GM23338 (cell line): ENCODE results near the gene ATP6V0E2. TPM values are rescaled to one million over a fixed set of nuclear protein-coding genes. Genes with fewer than 3 reads are reported as not detected.

Experiments used
- ATAC-seq: fragments of 200-7000 bp; cut with Tn5 transposase; 3 replicates; pipeline ENCODE4 v1.9.1; 2020
- DNase-seq: peaks from one replicate; pipeline ENCODE4 v3.0.0-alpha.2; 2015; ENCODE audit warnings: low spot score
- H2AFZ ChIP-seq: fragments of 200-600 bp; sonication (generic); 2 replicates; pipeline ENCODE4 v1.8.0; 2016; ENCODE audit warnings: antibody characterized with exemption, mild to moderate bottlenecking, moderate library complexity
- H3F3A ChIP-seq: fragments of 200-600 bp; sonication (generic); replicated peaks from 2 replicates; pipeline ENCODE4 v1.8.0; 2017; ENCODE audit warnings: antibody characterized with exemption, mixed run types, low read depth
- H3K27ac ChIP-seq: fragments of 200-600 bp; sonication (generic); 2 replicates; pipeline ENCODE4 v1.6.1; 2016; ENCODE audit warnings: low read depth
- H3K27me3 ChIP-seq: fragments of 200-600 bp; sonication (generic); 2 replicates; pipeline ENCODE4 v1.8.0; 2016; ENCODE audit warnings: mild to moderate bottlenecking, mixed run types, moderate library complexity; ENCODE audit not compliant: insufficient read depth
- H3K36me3 ChIP-seq: fragments of 200-600 bp; sonication (generic); 2 replicates; pipeline ENCODE4 v1.8.0; 2016; ENCODE audit warnings: mild to moderate bottlenecking; ENCODE audit not compliant: insufficient read depth
- H3K4me1 ChIP-seq: fragments of 200-600 bp; sonication (generic); 2 replicates; pipeline ENCODE4 v1.8.0; 2016; ENCODE audit warnings: mild to moderate bottlenecking, moderate library complexity; ENCODE audit not compliant: insufficient read depth
- H3K4me2 ChIP-seq: fragments of 200-600 bp; sonication (generic); 2 replicates; pipeline ENCODE4 v1.7.1; 2017; ENCODE audit warnings: mixed run types
- H3K4me3 ChIP-seq: fragments of 200-600 bp; sonication (generic); 2 replicates; pipeline ENCODE4 v1.6.1; 2016; ENCODE audit warnings: mixed run types
- H3K79me2 ChIP-seq: fragments of 200-600 bp; sonication (generic); replicated peaks from 2 replicates; pipeline ENCODE4 v1.8.0; 2017; ENCODE audit warnings: mild to moderate bottlenecking; ENCODE audit not compliant: insufficient read depth
- H3K9me2 ChIP-seq: fragments of 200-600 bp; sonication (generic); 2 replicates; pipeline ENCODE4 v1.8.0; 2017; ENCODE audit not compliant: insufficient read depth
- H4K20me1 ChIP-seq: fragments of 200-600 bp; sonication (generic); replicated peaks from 2 replicates; pipeline ENCODE4 v1.8.0; 2017; ENCODE audit warnings: mild to moderate bottlenecking; ENCODE audit not compliant: insufficient read depth
- H3K27ac Mint-ChIP-seq: 2 replicates; pipeline ENCODE4 v1.8.0; 2020; ENCODE audit warnings: inconsistent platforms, mild to moderate bottlenecking, moderate library complexity, mixed read lengths
- H3K27me3 Mint-ChIP-seq: 3 replicates; pipeline ENCODE4 v1.8.0; 2022; ENCODE audit warnings: low read depth, mild to moderate bottlenecking, moderate library complexity, mixed read lengths, inconsistent platforms; ENCODE audit not compliant: insufficient read depth, poor library complexity
- H3K36me3 Mint-ChIP-seq: 3 replicates; pipeline ENCODE4 v1.8.0; 2021; ENCODE audit warnings: low read depth, mild to moderate bottlenecking, inconsistent platforms, moderate library complexity, mixed read lengths
- H3K4me1 Mint-ChIP-seq: 3 replicates; pipeline ENCODE4 v1.8.0; 2020; ENCODE audit warnings: mild to moderate bottlenecking, inconsistent platforms, mixed read lengths
- H3K4me3 Mint-ChIP-seq: 3 replicates; pipeline ENCODE4 v1.8.0; 2021; ENCODE audit warnings: moderate library complexity, mild to moderate bottlenecking, inconsistent platforms, mixed read lengths
- H3K9me3 Mint-ChIP-seq: 3 replicates; pipeline ENCODE4 v1.8.0; 2020; ENCODE audit warnings: moderate library complexity, mild to moderate bottlenecking, inconsistent platforms, mixed read lengths
- CREB1 ChIP-seq: fragments of 250-450 bp; sonication (Bioruptor Pico); IDR thresholded peaks from 2 replicates; pipeline ENCODE4 v1.5.0; 2020; ENCODE audit warnings: low read depth, mild to moderate bottlenecking, moderate library complexity
- EZH2 ChIP-seq: fragments of 200-600 bp; sonication (generic); IDR thresholded peaks from one replicate; pipeline ENCODE4 v1.8.0; 2017; ENCODE audit warnings: antibody characterized with exemption, mild to moderate bottlenecking, low read depth; ENCODE audit not compliant: unreplicated experiment
- EZH2phosphoT487 ChIP-seq: fragments of 200-600 bp; sonication (generic); IDR thresholded peaks from one replicate; pipeline ENCODE4 v1.8.1; 2018; ENCODE audit warnings: antibody characterized with exemption; ENCODE audit not compliant: unreplicated experiment
- JUNB ChIP-seq: IDR thresholded peaks from one replicate; pipeline ENCODE4 v1.6.1; 2016; ENCODE audit warnings: antibody characterized with exemption; ENCODE audit not compliant: unreplicated experiment
- NANOG ChIP-seq: IDR thresholded peaks from 2 replicates; pipeline ENCODE4 v1.6.1; 2016; ENCODE audit warnings: antibody characterized with exemption, borderline replicate concordance
- POLR2AphosphoS5 ChIP-seq: IDR thresholded peaks from 2 replicates; pipeline ENCODE4 v1.6.1; 2016; ENCODE audit warnings: antibody characterized with exemption, low read depth
- STAT1 ChIP-seq: IDR thresholded peaks from one replicate; pipeline ENCODE4 v1.6.1; 2016; ENCODE audit warnings: antibody characterized with exemption; ENCODE audit not compliant: unreplicated experiment
- ZNF114 ChIP-seq: fragments of 250-450 bp; sonication (Bioruptor Pico); IDR thresholded peaks from 2 replicates; pipeline ENCODE4 v1.5.0; 2020; ENCODE audit warnings: mild to moderate bottlenecking, moderate library complexity
- ZNF331 ChIP-seq: fragments of 250-450 bp; sonication (Bioruptor Pico); IDR thresholded peaks from 2 replicates; pipeline ENCODE4 v1.5.0; 2020; ENCODE audit warnings: low read depth, mild to moderate bottlenecking, moderate library complexity
- polyA plus RNA-seq: library from polyadenylated mRNA; unstranded; fragments of >200 nt; fragmentation: Nextera tagmentation; extraction: Ambion mirVana; gene quantifications from 2 replicates; pipeline ENCODE4 v1.2.1, GENCODE V29; 2016
- total RNA-seq: library from RNA; depleted of rRNA; stranded (reverse); fragments of >200 nt; shearing (Covaris generic); gene quantifications from 2 replicates; pipeline ENCODE4 v1.2.3, GENCODE V29; 2014
- TF ChIP-seq, protein P1 (sequence below): IDR thresholded peaks from one replicate; pipeline ENCODE4 v1.6.1; 2018; ENCODE audit warnings: antibody characterized with exemption; ENCODE audit not compliant: unreplicated experiment
- TF ChIP-seq, protein P2 (sequence below), 2 experiments: fragments of 200-600 bp in 1 of 2; sonication (generic) in 1 of 2; conservative IDR thresholded peaks; 2 replicates each; pipeline versions ENCODE4 v1.5.1 to v1.6.1; 2016 to 2017; ENCODE audit warnings: antibody characterized with exemption in 2 of 2, low read depth in 2 of 2, mild to moderate bottlenecking in 2 of 2, moderate library complexity in 1 of 2
- TF ChIP-seq, protein P3 (sequence below): IDR thresholded peaks from 2 replicates; pipeline ENCODE4 v1.6.1; 2016; ENCODE audit warnings: antibody characterized with exemption

The ATP6V0E2 gene
- total and polyA plus RNA-seq, 2 experiments from 2014 or later = 15.6 to 34.7 TPM

DNA sequence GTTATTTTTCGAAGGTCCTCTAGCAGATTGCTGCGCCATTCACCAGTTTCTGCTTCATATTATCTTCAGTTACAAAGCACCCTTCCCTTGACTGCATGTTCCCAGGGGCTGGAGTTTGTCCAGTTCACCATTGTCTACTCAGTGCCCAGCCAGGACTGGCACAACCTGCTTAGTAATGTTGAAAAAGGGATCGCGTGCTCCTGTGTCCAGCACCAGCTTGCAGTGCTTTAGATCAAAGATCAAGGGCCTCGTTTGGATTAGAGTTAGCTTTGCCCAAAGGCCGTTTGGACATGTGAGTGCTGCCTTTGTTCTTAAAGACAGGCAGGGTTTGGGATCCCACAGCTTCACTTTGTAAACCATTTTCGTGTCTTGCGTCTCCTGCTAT lies 867 bp downstream of the ATP6V0E2 start:
- TF ChIP-seq NANOG (no peak), EZH2phosphoT487 (no peak)
- TF ChIP-seq, protein P1, sequence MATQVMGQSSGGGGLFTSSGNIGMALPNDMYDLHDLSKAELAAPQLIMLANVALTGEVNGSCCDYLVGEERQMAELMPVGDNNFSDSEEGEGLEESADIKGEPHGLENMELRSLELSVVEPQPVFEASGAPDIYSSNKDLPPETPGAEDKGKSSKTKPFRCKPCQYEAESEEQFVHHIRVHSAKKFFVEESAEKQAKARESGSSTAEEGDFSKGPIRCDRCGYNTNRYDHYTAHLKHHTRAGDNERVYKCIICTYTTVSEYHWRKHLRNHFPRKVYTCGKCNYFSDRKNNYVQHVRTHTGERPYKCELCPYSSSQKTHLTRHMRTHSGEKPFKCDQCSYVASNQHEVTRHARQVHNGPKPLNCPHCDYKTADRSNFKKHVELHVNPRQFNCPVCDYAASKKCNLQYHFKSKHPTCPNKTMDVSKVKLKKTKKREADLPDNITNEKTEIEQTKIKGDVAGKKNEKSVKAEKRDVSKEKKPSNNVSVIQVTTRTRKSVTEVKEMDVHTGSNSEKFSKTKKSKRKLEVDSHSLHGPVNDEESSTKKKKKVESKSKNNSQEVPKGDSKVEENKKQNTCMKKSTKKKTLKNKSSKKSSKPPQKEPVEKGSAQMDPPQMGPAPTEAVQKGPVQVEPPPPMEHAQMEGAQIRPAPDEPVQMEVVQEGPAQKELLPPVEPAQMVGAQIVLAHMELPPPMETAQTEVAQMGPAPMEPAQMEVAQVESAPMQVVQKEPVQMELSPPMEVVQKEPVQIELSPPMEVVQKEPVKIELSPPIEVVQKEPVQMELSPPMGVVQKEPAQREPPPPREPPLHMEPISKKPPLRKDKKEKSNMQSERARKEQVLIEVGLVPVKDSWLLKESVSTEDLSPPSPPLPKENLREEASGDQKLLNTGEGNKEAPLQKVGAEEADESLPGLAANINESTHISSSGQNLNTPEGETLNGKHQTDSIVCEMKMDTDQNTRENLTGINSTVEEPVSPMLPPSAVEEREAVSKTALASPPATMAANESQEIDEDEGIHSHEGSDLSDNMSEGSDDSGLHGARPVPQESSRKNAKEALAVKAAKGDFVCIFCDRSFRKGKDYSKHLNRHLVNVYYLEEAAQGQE = no peak
- TF ChIP-seq, protein P2, sequence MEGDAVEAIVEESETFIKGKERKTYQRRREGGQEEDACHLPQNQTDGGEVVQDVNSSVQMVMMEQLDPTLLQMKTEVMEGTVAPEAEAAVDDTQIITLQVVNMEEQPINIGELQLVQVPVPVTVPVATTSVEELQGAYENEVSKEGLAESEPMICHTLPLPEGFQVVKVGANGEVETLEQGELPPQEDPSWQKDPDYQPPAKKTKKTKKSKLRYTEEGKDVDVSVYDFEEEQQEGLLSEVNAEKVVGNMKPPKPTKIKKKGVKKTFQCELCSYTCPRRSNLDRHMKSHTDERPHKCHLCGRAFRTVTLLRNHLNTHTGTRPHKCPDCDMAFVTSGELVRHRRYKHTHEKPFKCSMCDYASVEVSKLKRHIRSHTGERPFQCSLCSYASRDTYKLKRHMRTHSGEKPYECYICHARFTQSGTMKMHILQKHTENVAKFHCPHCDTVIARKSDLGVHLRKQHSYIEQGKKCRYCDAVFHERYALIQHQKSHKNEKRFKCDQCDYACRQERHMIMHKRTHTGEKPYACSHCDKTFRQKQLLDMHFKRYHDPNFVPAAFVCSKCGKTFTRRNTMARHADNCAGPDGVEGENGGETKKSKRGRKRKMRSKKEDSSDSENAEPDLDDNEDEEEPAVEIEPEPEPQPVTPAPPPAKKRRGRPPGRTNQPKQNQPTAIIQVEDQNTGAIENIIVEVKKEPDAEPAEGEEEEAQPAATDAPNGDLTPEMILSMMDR (conservative IDR thresholded peaks at IDR 0.05; ENCODE audit: low read depth in 2 of 2) = no peak
- peaks cover 11% of the 10 kb centered on the region; the same call in 1 of the 2 replicates for H3F3A ChIP-seq
- Mint-ChIP-seq H3K4me1 (peaks cover 16% of the 10 kb centered on the region; the same call in 2 of the 3 replicates), H3K36me3 (no peaks in the 10 kb centered on the region), H3K27me3 (peaks cover 15% of the 10 kb centered on the region), H3K27ac (no peak overlapping the region), H3K9me3 (no peaks in the 10 kb centered on the region), H3K4me3 (peak overlapping the region; percentile 74)
- DNase-seq = no peak
- peak overlapping the region; percentile 83 for H3K4me3 ChIP-seq
- no peak overlapping the region for H3K27ac ChIP-seq
- peaks cover 6% of the 10 kb centered on the region; the same call in 1 of the 2 replicates for H3K4me1 ChIP-seq
- H4K20me1 ChIP-seq = 0 out of 2 replicates have a peak, but pooled peaks cover 4% of the 10 kb centered on the region
- no peak for ATAC-seq
- H3K4me2 ChIP-seq = peak overlapping the region; percentile 79
- no peaks in the 10 kb centered on the region for H3K9me2 ChIP-seq
- H3K79me2 ChIP-seq = no peaks in the 10 kb centered on the region
- H3K27me3 ChIP-seq = peaks cover 24% of the 10 kb centered on the region
- H2AFZ ChIP-seq = no peak overlapping the region
- H3K36me3 ChIP-seq = no peaks in the 10 kb centered on the region

DNA sequence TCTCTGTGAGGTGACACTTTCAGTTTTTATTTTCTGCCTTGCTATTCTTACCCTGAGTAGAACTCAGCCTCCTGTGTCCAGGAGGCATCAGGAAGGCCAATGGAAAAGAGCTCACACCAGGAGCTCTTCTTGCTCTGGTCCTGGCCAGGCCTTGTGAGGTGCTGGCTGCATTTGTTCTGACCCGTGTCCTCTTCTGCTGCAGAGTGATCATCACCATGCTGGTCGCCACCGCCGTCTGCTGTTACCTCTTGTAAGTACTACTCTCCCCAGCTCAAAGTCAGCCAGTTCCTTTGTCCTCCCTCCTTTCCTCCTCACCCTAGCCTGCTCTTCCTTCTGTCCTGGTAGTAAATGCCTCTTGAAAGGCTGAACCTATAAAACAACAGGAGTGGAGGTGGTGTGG lies 1.6 kb downstream of the ATP6V0E2 start:
- H3K9me3 Mint-ChIP-seq = no peaks in the 10 kb centered on the region
- H3K27ac ChIP-seq = no peak overlapping the region
- H3K4me1 ChIP-seq = peaks cover 6% of the 10 kb centered on the region; the same call in 1 of the 2 replicates
- 0 out of 2 replicates have a peak, but pooled peaks cover 4% of the 10 kb centered on the region for H4K20me1 ChIP-seq
- H3K27me3 Mint-ChIP-seq = peaks cover 15% of the 10 kb centered on the region
- no peak overlapping the region for H3K4me3 ChIP-seq
- H3K79me2 ChIP-seq = no peaks in the 10 kb centered on the region
- no peaks in the 10 kb centered on the region for H3K36me3 ChIP-seq
- no peak overlapping the region for H3K4me2 ChIP-seq
- H3K9me2 ChIP-seq = no peaks in the 10 kb centered on the region
- H3K36me3 Mint-ChIP-seq = no peaks in the 10 kb centered on the region
- H3K27me3 ChIP-seq = peaks cover 24% of the 10 kb centered on the region
- no peak for DNase-seq
- H3F3A ChIP-seq = peaks cover 11% of the 10 kb centered on the region; the same call in 1 of the 2 replicates
- H3K27ac Mint-ChIP-seq = no peak overlapping the region
- peaks cover 18% of the 10 kb centered on the region; the same call in 2 of the 3 replicates for H3K4me1 Mint-ChIP-seq
- no peak overlapping the region for H3K4me3 Mint-ChIP-seq
- no peak for ATAC-seq
- no peak overlapping the region for H2AFZ ChIP-seq
- TF ChIP-seq POLR2AphosphoS5 (no peak), JUNB (no peak), ZNF114 (CRISPR knock-in tag) (no peak), ZNF331 (CRISPR knock-in tag) (no peak), CREB1 (CRISPR knock-in tag) (no peak), EZH2 (no peak), EZH2phosphoT487 (no peak), STAT1 (no peak)
- TF ChIP-seq, protein P3, sequence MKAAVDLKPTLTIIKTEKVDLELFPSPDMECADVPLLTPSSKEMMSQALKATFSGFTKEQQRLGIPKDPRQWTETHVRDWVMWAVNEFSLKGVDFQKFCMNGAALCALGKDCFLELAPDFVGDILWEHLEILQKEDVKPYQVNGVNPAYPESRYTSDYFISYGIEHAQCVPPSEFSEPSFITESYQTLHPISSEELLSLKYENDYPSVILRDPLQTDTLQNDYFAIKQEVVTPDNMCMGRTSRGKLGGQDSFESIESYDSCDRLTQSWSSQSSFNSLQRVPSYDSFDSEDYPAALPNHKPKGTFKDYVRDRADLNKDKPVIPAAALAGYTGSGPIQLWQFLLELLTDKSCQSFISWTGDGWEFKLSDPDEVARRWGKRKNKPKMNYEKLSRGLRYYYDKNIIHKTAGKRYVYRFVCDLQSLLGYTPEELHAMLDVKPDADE = no peak
- TF ChIP-seq, protein P2 (conservative IDR thresholded peaks at IDR 0.05; ENCODE audit: low read depth in 2 of 2) = no peak
- TF ChIP-seq, protein P1 = no peak
